Spleen (tissue), 7 donors: Measurements from ENCODE around the gene ADAM19.

Experiments
- POLR2A ChIP-seq, 3 donors: fragments of 450-650 bp; IDR thresholded peaks; one replicate each; pipeline ENCODE4 v1.5.1; 2017; ENCODE audit warnings: antibody characterized with exemption in 3 of 3, mild to moderate bottlenecking in 1 of 3
- POLR2AphosphoS5 ChIP-seq, 3 donors: sonication (generic); formaldehyde crosslinking; IDR thresholded peaks; one replicate each; pipeline ENCODE4 v1.5.1; 2017; ENCODE audit warnings: antibody characterized with exemption in 3 of 3
- TF ChIP-seq, protein P1 (sequence below), 11 experiments: fragments of 200-600 bp in 7 of 11; fragments of 450-650 bp in 4 of 11; sonication (generic) in 4 of 11; IDR thresholded peaks in 8 of 11; conservative IDR thresholded peaks in 3 of 11; 1 replicate in 7 of 11; 2 replicates in 4 of 11; pipeline versions ENCODE4 v1.4.0 to v1.8.0; 2016 to 2021; ENCODE audit warnings: antibody characterized with exemption in 11 of 11, inconsistent platforms in 4 of 11, mild to moderate bottlenecking in 1 of 11
- donor health status: DM: no; HTN: no; CAD: no; lungs with moderate emphysema.
- donor health status: DM: no; HTN: no; CAD: no.
- donor health status: DM: no; HTN: no; CAD: no.

GRCh38 chr5:157616785-157617184, 41.2 kb upstream of the ADAM19 start:
- TF ChIP-seq POLR2A (IDR thresholded peaks at IDR 0.05) (no peak), POLR2AphosphoS5 (IDR thresholded peaks at IDR 0.05) (no peak)
- TF ChIP-seq, protein P1, sequence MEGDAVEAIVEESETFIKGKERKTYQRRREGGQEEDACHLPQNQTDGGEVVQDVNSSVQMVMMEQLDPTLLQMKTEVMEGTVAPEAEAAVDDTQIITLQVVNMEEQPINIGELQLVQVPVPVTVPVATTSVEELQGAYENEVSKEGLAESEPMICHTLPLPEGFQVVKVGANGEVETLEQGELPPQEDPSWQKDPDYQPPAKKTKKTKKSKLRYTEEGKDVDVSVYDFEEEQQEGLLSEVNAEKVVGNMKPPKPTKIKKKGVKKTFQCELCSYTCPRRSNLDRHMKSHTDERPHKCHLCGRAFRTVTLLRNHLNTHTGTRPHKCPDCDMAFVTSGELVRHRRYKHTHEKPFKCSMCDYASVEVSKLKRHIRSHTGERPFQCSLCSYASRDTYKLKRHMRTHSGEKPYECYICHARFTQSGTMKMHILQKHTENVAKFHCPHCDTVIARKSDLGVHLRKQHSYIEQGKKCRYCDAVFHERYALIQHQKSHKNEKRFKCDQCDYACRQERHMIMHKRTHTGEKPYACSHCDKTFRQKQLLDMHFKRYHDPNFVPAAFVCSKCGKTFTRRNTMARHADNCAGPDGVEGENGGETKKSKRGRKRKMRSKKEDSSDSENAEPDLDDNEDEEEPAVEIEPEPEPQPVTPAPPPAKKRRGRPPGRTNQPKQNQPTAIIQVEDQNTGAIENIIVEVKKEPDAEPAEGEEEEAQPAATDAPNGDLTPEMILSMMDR (IDR thresholded peaks at IDR 0.05 in 8 of 11, conservative IDR thresholded peaks at IDR 0.05 in 3 of 11): no peak
